ENCODE measurements around the gene NCKAP5L.

NCKAP5L gene

DNA sequence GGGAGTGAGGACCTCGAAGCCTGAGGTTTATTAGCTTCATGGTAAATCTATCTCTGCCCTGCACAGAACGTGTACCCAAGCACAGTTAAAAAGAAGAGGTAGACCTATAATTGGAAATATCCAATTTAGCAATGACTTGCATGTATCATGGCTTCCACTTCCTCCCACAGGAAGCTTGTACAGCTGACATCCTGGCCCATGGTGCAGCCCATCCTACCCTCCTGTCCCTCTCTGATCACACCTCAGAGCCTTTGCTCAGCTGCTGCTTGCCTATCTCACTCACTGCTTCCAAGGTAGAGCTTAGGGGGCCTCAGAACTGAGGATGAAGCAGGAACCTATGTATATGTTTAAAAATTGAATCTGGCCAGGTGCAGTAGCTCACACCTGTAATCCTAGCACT lies 18.9 kb upstream of the NCKAP5L start:
- no peak for TF ChIP-seq POLR2AphosphoS5 (IDR thresholded peaks at IDR 0.05; ENCODE audit: low read depth, low read length)
- no peak for TF ChIP-seq REST (IDR thresholded peaks at IDR 0.05; ENCODE audit: insufficient read depth in 1 of 2, low read depth in 2 of 2, low read length in 2 of 2)
- TF ChIP-seq TAF1 (IDR thresholded peaks at IDR 0.05; ENCODE audit: borderline replicate concordance, insufficient read depth, low read length) = no peak
- no peak for TF ChIP-seq FOXP2 (optimal IDR thresholded peaks at IDR 0.05; ENCODE audit: borderline replicate concordance, extremely low read depth, extremely low read length, insufficient read depth)
- no peak for TF ChIP-seq SIN3A (IDR thresholded peaks at IDR 0.05; ENCODE audit: borderline replicate concordance, insufficient read depth, low read length)

GRCh38 chr12:49846032-49846431 lies 17.8 kb upstream of the NCKAP5L start:
- TF ChIP-seq TAF1 (IDR thresholded peaks at IDR 0.05; ENCODE audit: borderline replicate concordance, insufficient read depth, low read length) (no peak), POLR2AphosphoS5 (IDR thresholded peaks at IDR 0.05; ENCODE audit: low read depth, low read length) (no peak), SIN3A (IDR thresholded peaks at IDR 0.05; ENCODE audit: borderline replicate concordance, insufficient read depth, low read length) (no peak), REST (IDR thresholded peaks at IDR 0.05; ENCODE audit: insufficient read depth in 1 of 2, low read depth in 2 of 2, low read length in 2 of 2) (no peak), FOXP2 (optimal IDR thresholded peaks at IDR 0.05; ENCODE audit: borderline replicate concordance, extremely low read depth, extremely low read length, insufficient read depth) (no peak)

- TF ChIP-seq FOXP2 (optimal IDR thresholded peaks at IDR 0.05; ENCODE audit: borderline replicate concordance, extremely low read depth, extremely low read length, insufficient read depth) (no peak), TAF1 (IDR thresholded peaks at IDR 0.05; ENCODE audit: borderline replicate concordance, insufficient read depth, low read length) (no peak), POLR2AphosphoS5 (IDR thresholded peaks at IDR 0.05; ENCODE audit: low read depth, low read length) (no peak), SIN3A (IDR thresholded peaks at IDR 0.05; ENCODE audit: borderline replicate concordance, insufficient read depth, low read length) (no peak), REST (IDR thresholded peaks at IDR 0.05; ENCODE audit: insufficient read depth in 1 of 2, low read depth in 2 of 2, low read length in 2 of 2) (no peak)
Observed at GRCh38 chr12:49843876-49844437, 15.7 kb upstream of the NCKAP5L start.

- no peak for TF ChIP-seq POLR2AphosphoS5 (IDR thresholded peaks at IDR 0.05; ENCODE audit: low read depth, low read length)
- TF ChIP-seq FOXP2 (optimal IDR thresholded peaks at IDR 0.05; ENCODE audit: borderline replicate concordance, extremely low read depth, extremely low read length, insufficient read depth) = no peak
- no peak for TF ChIP-seq TAF1 (IDR thresholded peaks at IDR 0.05; ENCODE audit: borderline replicate concordance, insufficient read depth, low read length)
- TF ChIP-seq SIN3A (IDR thresholded peaks at IDR 0.05; ENCODE audit: borderline replicate concordance, insufficient read depth, low read length) = no peak
- no peak for TF ChIP-seq REST (IDR thresholded peaks at IDR 0.05; ENCODE audit: insufficient read depth in 1 of 2, low read depth in 2 of 2, low read length in 2 of 2)
Observed at GRCh38 chr12:49843411-49843810, 15.2 kb upstream of the NCKAP5L start.
